Heart left ventricle (tissue), 16 donors: ENCODE measurements around the gene TERC. TPM values are rescaled to one million over a fixed set of nuclear protein-coding genes. Genes with fewer than 3 reads are reported as not detected.

Experiments used
- ATAC-seq, 4 donors: fragments of 200-7000 bp; cut with Tn5 transposase; one replicate each; pipeline ENCODE4 v1.9.1; 2020 to 2022; ENCODE audit warnings: moderate library complexity in 4 of 4, mild to moderate bottlenecking in 3 of 4, moderate number of reproducible peaks in 1 of 4
- DNase-seq, 5 donors: peaks; one replicate each; pipeline ENCODE4 v3.0.0-alpha.2; 2020
- H3K27ac ChIP-seq, 12 donors: fragments of 200-600 bp; sonication (generic) in 4 of 12; one replicate each; pipeline versions ENCODE4 v1.5.0 to v1.8.0; 2016 to 2022; ENCODE audit warnings: mild to moderate bottlenecking in 2 of 12
- H3K27me3 ChIP-seq, 9 donors: fragments of 200-600 bp; sonication (generic) in 2 of 9; one replicate each; pipeline versions ENCODE4 v1.5.1 to v1.8.0; 2016 to 2022; ENCODE audit warnings: mild to moderate bottlenecking in 3 of 9
- H3K36me3 ChIP-seq, 9 donors: fragments of 200-600 bp; sonication (generic) in 2 of 9; one replicate each; pipeline versions ENCODE4 v1.5.0 to v1.8.0; 2018 to 2022; ENCODE audit warnings: mild to moderate bottlenecking in 2 of 9
- H3K4me1 ChIP-seq, 12 donors: fragments of 200-600 bp; sonication (generic) in 4 of 12; one replicate each; pipeline versions ENCODE4 v1.5.0 to v1.8.0; 2016 to 2022; ENCODE audit warnings: mild to moderate bottlenecking in 3 of 12
- H3K4me3 ChIP-seq, 12 donors: fragments of 200-600 bp; sonication (generic) in 4 of 12; one replicate each; pipeline versions ENCODE4 v1.5.0 to v1.8.0; 2017 to 2022; ENCODE audit warnings: mild to moderate bottlenecking in 9 of 12, moderate library complexity in 4 of 12
- H3K9me3 ChIP-seq, 12 donors: fragments of 200-600 bp; sonication (generic) in 4 of 12; one replicate each; pipeline versions ENCODE4 v1.5.0 to v1.8.0; 2016 to 2022; ENCODE audit warnings: mild to moderate bottlenecking in 1 of 12
- POLR2A ChIP-seq, 2 donors: fragments of 450-650 bp; IDR thresholded peaks; one replicate each; pipeline ENCODE4 v1.6.1; 2017; ENCODE audit warnings: antibody characterized with exemption in 2 of 2, mild to moderate bottlenecking in 2 of 2, moderate library complexity in 2 of 2
- WGBS, 4 donors: extraction: QIAGEN DNeasy Blood & Tissue Kit in 2 of 4; methylation state at CpG; one replicate each; pipeline versions ENCODE4 v1.1.5 to v1.1.7; 2013 to 2018; 5-methylcytosine and 5-hydroxymethylcytosine counted together
- intact Hi-C, 10 donors: fragments of 100-400 bp; cut with DNase I; formaldehyde crosslinking; loops; one replicate each; pipeline versions ENCODE4 v1.11.1 to v1.14.2; 2022
- polyA plus RNA-seq, 2 donors: library from polyadenylated mRNA; stranded (reverse); fragments of 200-250 nt; gene quantifications; one replicate each; pipeline ENCODE4 v1.2.3, GENCODE V29; 2013
- total RNA-seq, 9 donors: library from RNA; depleted of rRNA in 2 of 9; stranded (reverse); fragments of >200 nt in 2 of 9; fragmentation: NEBNext Ultra II Directional in 3 of 9; extraction: Animal tissue kit (Norgen Biotek cat#: 25700) in 3 of 9; gene quantifications; one replicate each; pipeline versions ENCODE4 v1.1.0 to v1.2.4, GENCODE V29; 2016 to 2023
- TF ChIP-seq, protein P1 (sequence below), 12 donors: fragments of 200-600 bp; sonication (generic) in 4 of 12; IDR thresholded peaks; one replicate each; pipeline versions ENCODE4 v1.5.0 to v1.8.0; 2018 to 2022; ENCODE audit warnings: antibody characterized with exemption in 12 of 12, mild to moderate bottlenecking in 5 of 12
- donor health status: ischemic (EF 13 %, LVEDD 7.1; RV severe dilation, severe dysfunction).
- donor health status: healthy with polysubstance abuse.
- donor health status: DM: no; HTN: yes; CAD: no.
- donor health status: DM: no; HTN: no; CAD: no.
- donor health status: ischemic (EF 25% LVEDD 6.9; RV normal size, moderate dysfunction).
- donor health status: ischemic (EF 25% LVEDD 5.7; RV mildly dilated, moderate dysfunction).
- donor health status: healthy.
- donor health status: DM: yes; HTN: yes; CAD: no.
- donor health status: ischemic (EF 35%, LVEDD 5.7; RV mildly dilated, moderate dysfunction).
- donor health status: nonischemic (EF 11% LVEDD 7.7; RV severe dilation, severe dysfunction).
- donor health status: DM: yes; HTN: yes; CAD: no.
- donor health status: PGD.
- donor health status: ischemic (EF 29% LVEDD 5.4; RV normal size, mild dysfunction).
- donor health status: nonischemic (EF 23%, LVEDD 6.1; RV moderate dilation, normal function).

The TERC gene
- total and polyA plus RNA-seq, 11 donors: 1.0 to 60.8 (median 3.1) TPM; not detected in 4

GRCh38 chr3:169764312-169764881 is 463 bp downstream of the TERC start:
- 0 to 2% (median 1%) methylated on average over 21 to 46 of the region's 46 CpGs for WGBS, 4 donors
- ATAC-seq (peak; percentile 17 to 75 (median 60)), DNase-seq (peak; percentile 71 to 80 (median 75))
- intact Hi-C loops: loop anchor here in 4 of 10 donors (5.0 to 10.0 kb wide), 5 partner anchors 200 to 620 kb away; partner anchors contain the start of genes SEC62 (in 3 of the 4) and SKIL (in 1 of the 4)
- TF ChIP-seq, protein P1, sequence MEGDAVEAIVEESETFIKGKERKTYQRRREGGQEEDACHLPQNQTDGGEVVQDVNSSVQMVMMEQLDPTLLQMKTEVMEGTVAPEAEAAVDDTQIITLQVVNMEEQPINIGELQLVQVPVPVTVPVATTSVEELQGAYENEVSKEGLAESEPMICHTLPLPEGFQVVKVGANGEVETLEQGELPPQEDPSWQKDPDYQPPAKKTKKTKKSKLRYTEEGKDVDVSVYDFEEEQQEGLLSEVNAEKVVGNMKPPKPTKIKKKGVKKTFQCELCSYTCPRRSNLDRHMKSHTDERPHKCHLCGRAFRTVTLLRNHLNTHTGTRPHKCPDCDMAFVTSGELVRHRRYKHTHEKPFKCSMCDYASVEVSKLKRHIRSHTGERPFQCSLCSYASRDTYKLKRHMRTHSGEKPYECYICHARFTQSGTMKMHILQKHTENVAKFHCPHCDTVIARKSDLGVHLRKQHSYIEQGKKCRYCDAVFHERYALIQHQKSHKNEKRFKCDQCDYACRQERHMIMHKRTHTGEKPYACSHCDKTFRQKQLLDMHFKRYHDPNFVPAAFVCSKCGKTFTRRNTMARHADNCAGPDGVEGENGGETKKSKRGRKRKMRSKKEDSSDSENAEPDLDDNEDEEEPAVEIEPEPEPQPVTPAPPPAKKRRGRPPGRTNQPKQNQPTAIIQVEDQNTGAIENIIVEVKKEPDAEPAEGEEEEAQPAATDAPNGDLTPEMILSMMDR (IDR thresholded peaks at IDR 0.05): peak in 1 of 12 donors; percentile 5
- no peak for TF ChIP-seq POLR2A (IDR thresholded peaks at IDR 0.05)
- no peaks in the 10 kb centered on the region for H3K36me3 ChIP-seq
- H3K27ac ChIP-seq: peak overlapping the region; percentile 95 to 100 (median 98)
- peaks cover 0 to 12% (median 0%) of the 10 kb centered on the region in 12 donors for H3K4me1 ChIP-seq
- no peaks in the 10 kb centered on the region for H3K27me3 ChIP-seq
- peaks cover 0 to 11% (median 0%) of the 10 kb centered on the region in 12 donors for H3K9me3 ChIP-seq
- H3K4me3 ChIP-seq: peak overlapping the region; percentile 72 to 95 (median 84)

- H3K27ac ChIP-seq: no peak overlapping the region
- no peaks in the 10 kb centered on the region for H3K36me3 ChIP-seq
- H3K27me3 ChIP-seq: no peaks in the 10 kb centered on the region
- no peak for DNase-seq
- no peak for ATAC-seq
- H3K9me3 ChIP-seq: peaks cover 0 to 7% (median 0%) of the 10 kb centered on the region in 12 donors
- WGBS, 4 donors: 64 to 82% (median 76%) methylated on average over 4 of the region's 4 CpGs
- no peak for TF ChIP-seq POLR2A (IDR thresholded peaks at IDR 0.05)
- TF ChIP-seq, protein P1 (IDR thresholded peaks at IDR 0.05): no peak
- peaks cover 0 to 12% (median 0%) of the 10 kb centered on the region in 12 donors for H3K4me1 ChIP-seq
- H3K4me3 ChIP-seq: no peak overlapping the region
- intact Hi-C loops: loop anchor here in 4 of 10 donors (5.0 to 10.0 kb wide), 5 partner anchors 204 to 616 kb away; partner anchors contain the start of genes SEC62 (in 3 of the 4) and SKIL (in 1 of the 4)
Measured at GRCh38 chr3:169760479-169760878, 4.4 kb downstream of the TERC start.

- no peak for TF ChIP-seq POLR2A (IDR thresholded peaks at IDR 0.05)
- TF ChIP-seq, protein P1 (IDR thresholded peaks at IDR 0.05): no peak
- ATAC-seq: no peak
- WGBS, 4 donors: 78 to 92% (median 89%) methylated on average over 2 of the region's 2 CpGs
- H3K4me3 ChIP-seq: no peak overlapping the region
- peaks cover 0 to 12% (median 0%) of the 10 kb centered on the region in 12 donors for H3K4me1 ChIP-seq
- H3K27ac ChIP-seq: no peak overlapping the region
- no peaks in the 10 kb centered on the region for H3K36me3 ChIP-seq
- DNase-seq: no peak
- H3K9me3 ChIP-seq: peaks cover 0 to 7% (median 0%) of the 10 kb centered on the region in 12 donors
- no peaks in the 10 kb centered on the region for H3K27me3 ChIP-seq
- intact Hi-C loops: no loop called here
Measured at GRCh38 chr3:169759256-169759655, 5.6 kb downstream of the TERC start.

GRCh38 chr3:169758359-169758994 is 6.4 kb downstream of the TERC start:
- Histone ChIP-seq H3K9me3 (peaks cover 0 to 5% (median 0%) of the 10 kb centered on the region in 12 donors), H3K36me3 (no peaks in the 10 kb centered on the region), H3K27me3 (no peaks in the 10 kb centered on the region), H3K27ac (no peak overlapping the region), H3K4me3 (no peak overlapping the region), H3K4me1 (peaks cover 0 to 8% (median 0%) of the 10 kb centered on the region in 12 donors)
- TF ChIP-seq, protein P1 (IDR thresholded peaks at IDR 0.05): no peak
- no peak for TF ChIP-seq POLR2A (IDR thresholded peaks at IDR 0.05)
- DNase-seq (no peak), ATAC-seq (no peak)
- WGBS, 4 donors: 57 to 65% (median 61%) methylated on average over 5 of the region's 5 CpGs
- intact Hi-C loops: no loop called here
